ENCODE data around the gene KRT32. TPM values are rescaled to one million over a fixed set of nuclear protein-coding genes. Genes with fewer than 3 reads are reported as not detected.

The KRT32 gene
- total and polyA plus RNA-seq, 9 of the 15 experiments (the other 6 are each of a cell fraction or from before 2014, with no cell fraction given) = not detected

GRCh38 chr17:41413982-41414381, 53.2 kb downstream of the KRT32 start:
- Histone ChIP-seq H4K20me1 (replicated peaks; ENCODE audit: control insufficient read depth, insufficient read depth, low read length) (no peaks in the 10 kb centered on the region), H3K4me3 (no peak overlapping the region), H3K4me2 (ENCODE audit: insufficient read depth, low read length) (no peak overlapping the region), H3K27me3 (ENCODE audit: control insufficient read depth in 2 of 2, insufficient read depth in 2 of 2, low read length in 2 of 2) (peaks cover 11 to 29% of the 10 kb centered on the region in 2 experiments; a peak in 3 of 5 replicates), H3K36me3 (ENCODE audit: control insufficient read depth, insufficient read depth, low read length) (no peaks in the 10 kb centered on the region), H2AFZ (ENCODE audit: low read depth, low read length) (no peak overlapping the region), H3K4me1 (replicated peaks in 1 of 2; ENCODE audit: control insufficient read depth in 2 of 2, insufficient read depth in 2 of 2, low read length in 2 of 2) (no peaks in the 10 kb centered on the region), H3K27ac (ENCODE audit: extremely low read depth, low read depth, low read length) (no peak overlapping the region), H3K9me3 (replicated peaks; ENCODE audit: control insufficient read depth, insufficient read depth, low read depth, low read length) (no peaks in the 10 kb centered on the region), H3K79me2 (ENCODE audit: control insufficient read depth, insufficient read depth, low read length) (no peaks in the 10 kb centered on the region), H3K9me1 (ENCODE audit: control insufficient read depth, insufficient read depth, low read length) (no peaks in the 10 kb centered on the region), H3K9ac (ENCODE audit: insufficient read depth in 1 of 2, low read depth in 2 of 2, low read length in 2 of 2) (no peak overlapping the region)
- CTCF ChIA-PET (ENCODE audit: low intra/inter-chr PET ratio) = no interaction called here
- BruUV-seq (replicated peaks) = no TSS peak
- WGBS (ENCODE audit: insufficient coverage, low coverage, missing lambda C conversion rate) = 0% methylated on average over 2 of the region's 2 CpGs
- no peak for ATAC-seq
- no peak for DNase-seq (ENCODE audit: extremely low read depth in 1 of 4, low spot score in 3 of 4)
- in situ Hi-C loops (cut with MboI) = no loop called here
- POLR2A ChIA-PET = interaction anchor here (0.6 to 0.7 kb wide), 2 partner anchors 356 to 545 kb away, joined by 3 read pairs; no protein-coding TSS in a partner anchor
- intact Hi-C loops (cut with micrococcal nuclease) = no loop called here
- FAIRE-seq = no peak
- TF ChIP-seq RUNX1 (IDR thresholded peaks at IDR 0.05; ENCODE audit: low read depth) = no peak
- TF ChIP-seq, protein P1, sequence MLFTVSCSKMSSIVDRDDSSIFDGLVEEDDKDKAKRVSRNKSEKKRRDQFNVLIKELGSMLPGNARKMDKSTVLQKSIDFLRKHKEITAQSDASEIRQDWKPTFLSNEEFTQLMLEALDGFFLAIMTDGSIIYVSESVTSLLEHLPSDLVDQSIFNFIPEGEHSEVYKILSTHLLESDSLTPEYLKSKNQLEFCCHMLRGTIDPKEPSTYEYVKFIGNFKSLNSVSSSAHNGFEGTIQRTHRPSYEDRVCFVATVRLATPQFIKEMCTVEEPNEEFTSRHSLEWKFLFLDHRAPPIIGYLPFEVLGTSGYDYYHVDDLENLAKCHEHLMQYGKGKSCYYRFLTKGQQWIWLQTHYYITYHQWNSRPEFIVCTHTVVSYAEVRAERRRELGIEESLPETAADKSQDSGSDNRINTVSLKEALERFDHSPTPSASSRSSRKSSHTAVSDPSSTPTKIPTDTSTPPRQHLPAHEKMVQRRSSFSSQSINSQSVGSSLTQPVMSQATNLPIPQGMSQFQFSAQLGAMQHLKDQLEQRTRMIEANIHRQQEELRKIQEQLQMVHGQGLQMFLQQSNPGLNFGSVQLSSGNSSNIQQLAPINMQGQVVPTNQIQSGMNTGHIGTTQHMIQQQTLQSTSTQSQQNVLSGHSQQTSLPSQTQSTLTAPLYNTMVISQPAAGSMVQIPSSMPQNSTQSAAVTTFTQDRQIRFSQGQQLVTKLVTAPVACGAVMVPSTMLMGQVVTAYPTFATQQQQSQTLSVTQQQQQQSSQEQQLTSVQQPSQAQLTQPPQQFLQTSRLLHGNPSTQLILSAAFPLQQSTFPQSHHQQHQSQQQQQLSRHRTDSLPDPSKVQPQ (CRISPR knock-in tag; IDR thresholded peaks at IDR 0.05; ENCODE audit: borderline replicate concordance) = no peak
- TF ChIP-seq ZNF785 (CRISPR knock-in tag; IDR thresholded peaks at IDR 0.05) = no peak
- TF ChIP-seq, protein P2, sequence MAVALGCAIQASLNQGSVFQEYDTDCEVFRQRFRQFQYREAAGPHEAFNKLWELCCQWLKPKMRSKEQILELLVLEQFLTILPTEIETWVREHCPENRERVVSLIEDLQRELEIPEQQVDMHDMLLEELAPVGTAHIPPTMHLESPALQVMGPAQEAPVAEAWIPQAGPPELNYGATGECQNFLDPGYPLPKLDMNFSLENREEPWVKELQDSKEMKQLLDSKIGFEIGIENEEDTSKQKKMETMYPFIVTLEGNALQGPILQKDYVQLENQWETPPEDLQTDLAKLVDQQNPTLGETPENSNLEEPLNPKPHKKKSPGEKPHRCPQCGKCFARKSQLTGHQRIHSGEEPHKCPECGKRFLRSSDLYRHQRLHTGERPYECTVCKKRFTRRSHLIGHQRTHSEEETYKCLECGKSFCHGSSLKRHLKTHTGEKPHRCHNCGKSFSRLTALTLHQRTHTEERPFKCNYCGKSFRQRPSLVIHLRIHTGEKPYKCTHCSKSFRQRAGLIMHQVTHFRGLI (CRISPR knock-in tag; IDR thresholded peaks at IDR 0.05) = no peak
- TF ChIP-seq NCOA1 (IDR thresholded peaks at IDR 0.05; ENCODE audit: low read depth) = no peak
- TF ChIP-seq, protein P3, sequence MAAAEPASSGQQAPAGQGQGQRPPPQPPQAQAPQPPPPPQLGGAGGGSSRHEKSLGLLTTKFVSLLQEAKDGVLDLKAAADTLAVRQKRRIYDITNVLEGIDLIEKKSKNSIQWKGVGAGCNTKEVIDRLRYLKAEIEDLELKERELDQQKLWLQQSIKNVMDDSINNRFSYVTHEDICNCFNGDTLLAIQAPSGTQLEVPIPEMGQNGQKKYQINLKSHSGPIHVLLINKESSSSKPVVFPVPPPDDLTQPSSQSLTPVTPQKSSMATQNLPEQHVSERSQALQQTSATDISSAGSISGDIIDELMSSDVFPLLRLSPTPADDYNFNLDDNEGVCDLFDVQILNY (CRISPR knock-in tag; IDR thresholded peaks at IDR 0.05) = no peak
- no peak for TF ChIP-seq SRF (CRISPR knock-in tag; IDR thresholded peaks at IDR 0.05)
- TF ChIP-seq TFAP4 (CRISPR knock-in tag; IDR thresholded peaks at IDR 0.05; ENCODE audit: borderline replicate concordance) = no peak
- TF ChIP-seq ZBTB17 (CRISPR knock-in tag; IDR thresholded peaks at IDR 0.05) = no peak
- TF ChIP-seq PHB2 (IDR thresholded peaks at IDR 0.05; ENCODE audit: low read depth) = no peak
- no peak for TF ChIP-seq SETDB1 (IDR thresholded peaks at IDR 0.05; ENCODE audit: low read length)
- TF ChIP-seq ATF7 (IDR thresholded peaks at IDR 0.05) = no peak
- TF ChIP-seq ZNF644 (tag; IDR thresholded peaks at IDR 0.05; ENCODE audit: low read depth) = no peak
- TF ChIP-seq, protein P4, sequence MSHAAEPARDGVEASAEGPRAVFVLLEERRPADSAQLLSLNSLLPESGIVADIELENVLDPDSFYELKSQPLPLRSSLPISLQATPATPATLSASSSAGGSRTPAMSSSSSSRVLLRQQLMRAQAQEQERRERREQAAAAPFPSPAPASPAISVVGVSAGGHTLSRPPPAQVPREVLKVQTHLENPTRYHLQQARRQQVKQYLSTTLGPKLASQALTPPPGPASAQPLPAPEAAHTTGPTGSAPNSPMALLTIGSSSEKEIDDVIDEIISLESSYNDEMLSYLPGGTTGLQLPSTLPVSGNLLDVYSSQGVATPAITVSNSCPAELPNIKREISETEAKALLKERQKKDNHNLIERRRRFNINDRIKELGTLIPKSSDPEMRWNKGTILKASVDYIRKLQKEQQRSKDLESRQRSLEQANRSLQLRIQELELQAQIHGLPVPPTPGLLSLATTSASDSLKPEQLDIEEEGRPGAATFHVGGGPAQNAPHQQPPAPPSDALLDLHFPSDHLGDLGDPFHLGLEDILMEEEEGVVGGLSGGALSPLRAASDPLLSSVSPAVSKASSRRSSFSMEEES (CRISPR knock-in tag; IDR thresholded peaks at IDR 0.05) = no peak
- TF ChIP-seq NFIX (CRISPR knock-in tag; IDR thresholded peaks at IDR 0.05; ENCODE audit: low read depth) = no peak
- TF ChIP-seq L3MBTL2 (IDR thresholded peaks at IDR 0.05) = no peak
- TF ChIP-seq BHLHE40 (IDR thresholded peaks at IDR 0.05; ENCODE audit: low read length) = no peak
